Spleen (tissue), 7 donors: ENCODE data around the gene RGS9BP.

Source experiments
- POLR2A ChIP-seq, 3 donors: fragments of 450-650 bp; IDR thresholded peaks; one replicate each; pipeline ENCODE4 v1.5.1; 2017; ENCODE audit warnings: antibody characterized with exemption in 3 of 3, mild to moderate bottlenecking in 1 of 3
- TF ChIP-seq, protein P1 (sequence below), 11 experiments: fragments of 200-600 bp in 7 of 11; fragments of 450-650 bp in 4 of 11; sonication (generic) in 4 of 11; IDR thresholded peaks in 8 of 11; conservative IDR thresholded peaks in 3 of 11; 1 replicate in 7 of 11; 2 replicates in 4 of 11; pipeline versions ENCODE4 v1.4.0 to v1.8.0; 2016 to 2021; ENCODE audit warnings: antibody characterized with exemption in 11 of 11, inconsistent platforms in 4 of 11, mild to moderate bottlenecking in 1 of 11
- donor health status: DM: no; HTN: no; CAD: no; lungs with moderate emphysema.
- donor health status: DM: no; HTN: no; CAD: no.
- donor health status: DM: no; HTN: no; CAD: no.

DNA sequence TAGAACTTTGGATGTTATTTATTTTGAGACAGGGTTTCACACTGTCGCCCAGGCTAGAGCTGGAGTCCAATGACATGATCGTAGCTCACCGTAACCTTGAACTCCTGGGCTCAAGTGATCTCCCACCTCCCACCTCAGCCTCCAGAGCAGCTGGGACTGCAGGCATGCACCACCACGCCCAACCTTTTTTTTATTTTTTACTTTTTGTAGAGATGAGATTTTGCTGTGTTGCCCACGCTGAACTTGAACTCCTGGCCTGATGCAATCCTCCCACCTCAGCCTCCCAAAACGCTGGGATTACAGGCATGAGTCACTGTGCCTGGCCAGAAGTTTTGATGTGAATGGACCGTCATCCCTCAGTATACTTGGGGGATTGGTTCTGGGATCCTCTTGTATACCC lies 14.3 kb upstream of the RGS9BP start:
- TF ChIP-seq, protein P1, sequence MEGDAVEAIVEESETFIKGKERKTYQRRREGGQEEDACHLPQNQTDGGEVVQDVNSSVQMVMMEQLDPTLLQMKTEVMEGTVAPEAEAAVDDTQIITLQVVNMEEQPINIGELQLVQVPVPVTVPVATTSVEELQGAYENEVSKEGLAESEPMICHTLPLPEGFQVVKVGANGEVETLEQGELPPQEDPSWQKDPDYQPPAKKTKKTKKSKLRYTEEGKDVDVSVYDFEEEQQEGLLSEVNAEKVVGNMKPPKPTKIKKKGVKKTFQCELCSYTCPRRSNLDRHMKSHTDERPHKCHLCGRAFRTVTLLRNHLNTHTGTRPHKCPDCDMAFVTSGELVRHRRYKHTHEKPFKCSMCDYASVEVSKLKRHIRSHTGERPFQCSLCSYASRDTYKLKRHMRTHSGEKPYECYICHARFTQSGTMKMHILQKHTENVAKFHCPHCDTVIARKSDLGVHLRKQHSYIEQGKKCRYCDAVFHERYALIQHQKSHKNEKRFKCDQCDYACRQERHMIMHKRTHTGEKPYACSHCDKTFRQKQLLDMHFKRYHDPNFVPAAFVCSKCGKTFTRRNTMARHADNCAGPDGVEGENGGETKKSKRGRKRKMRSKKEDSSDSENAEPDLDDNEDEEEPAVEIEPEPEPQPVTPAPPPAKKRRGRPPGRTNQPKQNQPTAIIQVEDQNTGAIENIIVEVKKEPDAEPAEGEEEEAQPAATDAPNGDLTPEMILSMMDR (IDR thresholded peaks at IDR 0.05 in 8 of 11, conservative IDR thresholded peaks at IDR 0.05 in 3 of 11) = no peak
- no peak for TF ChIP-seq POLR2A (IDR thresholded peaks at IDR 0.05)
